ENCODE measurements around the gene FGF8.

GRCh38 chr10:101777619-101778145 lies 1.8 kb upstream of the FGF8 start:
- TF ChIP-seq, protein P1, sequence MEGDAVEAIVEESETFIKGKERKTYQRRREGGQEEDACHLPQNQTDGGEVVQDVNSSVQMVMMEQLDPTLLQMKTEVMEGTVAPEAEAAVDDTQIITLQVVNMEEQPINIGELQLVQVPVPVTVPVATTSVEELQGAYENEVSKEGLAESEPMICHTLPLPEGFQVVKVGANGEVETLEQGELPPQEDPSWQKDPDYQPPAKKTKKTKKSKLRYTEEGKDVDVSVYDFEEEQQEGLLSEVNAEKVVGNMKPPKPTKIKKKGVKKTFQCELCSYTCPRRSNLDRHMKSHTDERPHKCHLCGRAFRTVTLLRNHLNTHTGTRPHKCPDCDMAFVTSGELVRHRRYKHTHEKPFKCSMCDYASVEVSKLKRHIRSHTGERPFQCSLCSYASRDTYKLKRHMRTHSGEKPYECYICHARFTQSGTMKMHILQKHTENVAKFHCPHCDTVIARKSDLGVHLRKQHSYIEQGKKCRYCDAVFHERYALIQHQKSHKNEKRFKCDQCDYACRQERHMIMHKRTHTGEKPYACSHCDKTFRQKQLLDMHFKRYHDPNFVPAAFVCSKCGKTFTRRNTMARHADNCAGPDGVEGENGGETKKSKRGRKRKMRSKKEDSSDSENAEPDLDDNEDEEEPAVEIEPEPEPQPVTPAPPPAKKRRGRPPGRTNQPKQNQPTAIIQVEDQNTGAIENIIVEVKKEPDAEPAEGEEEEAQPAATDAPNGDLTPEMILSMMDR (IDR thresholded peaks at IDR 0.05): no peak
- TF ChIP-seq POLR2A (IDR thresholded peaks at IDR 0.05) (no peak), POLR2AphosphoS5 (IDR thresholded peaks at IDR 0.05) (no peak)

All from breast epithelium (tissue), 3 donors.